HG03342 (cell line): ENCODE data around the gene MYB.
"Not testable (repeated sequence)": the region's sequence is repeated elsewhere in the genome, so short reads cannot be mapped to it uniquely, and the experiment has no call there.

Source experiments
- ATAC-seq: cut with Tn5 transposase; IDR thresholded peaks from one replicate; pipeline ENCODE4 v1.9.1; 2021; ENCODE audit warnings: mild to moderate bottlenecking, moderate library complexity; ENCODE audit not compliant: unreplicated experiment

MYB gene

GRCh38 chr6:135243871-135244796 lies 63.0 kb downstream of the MYB start:
- ATAC-seq = no peak

- ATAC-seq = no peak
Measured at GRCh38 chr6:135244805-135245204, 63.7 kb downstream of the MYB start.

- ATAC-seq = not testable (repeated sequence)
Measured at GRCh38 chr6:135246412-135247012, 65.4 kb downstream of the MYB start.

GRCh38 chr6:135250234-135250633 lies 69.1 kb downstream of the MYB start:
- ATAC-seq = no peak

GRCh38 chr6:135250751-135251497 lies 69.8 kb downstream of the MYB start:
- no peak for ATAC-seq

- ATAC-seq = no peak
Measured at GRCh38 chr6:135251498-135252441, 70.7 kb downstream of the MYB start.

- no peak for ATAC-seq
Measured at GRCh38 chr6:135254471-135254870, 73.4 kb downstream of the MYB start.

- no peak for ATAC-seq
Measured at GRCh38 chr6:135256866-135257265, 75.8 kb downstream of the MYB start.

- no peak for ATAC-seq
Measured at GRCh38 chr6:135257631-135258405, 76.7 kb downstream of the MYB start.

- ATAC-seq = no peak
Measured at GRCh38 chr6:135258970-135259369, 77.9 kb downstream of the MYB start.

- no peak for ATAC-seq
Measured at GRCh38 chr6:135260612-135261011, 79.5 kb downstream of the MYB start.

GRCh38 chr6:135261872-135262725 lies 81.0 kb downstream of the MYB start:
- ATAC-seq = no peak

- ATAC-seq = no peak
Measured at GRCh38 chr6:135265278-135265677, 84.2 kb downstream of the MYB start.

- no peak for ATAC-seq
Measured at GRCh38 chr6:135266675-135267074, 85.6 kb downstream of the MYB start.

GRCh38 chr6:135267085-135267484 lies 86.0 kb downstream of the MYB start:
- no peak for ATAC-seq

- no peak for ATAC-seq
Measured at GRCh38 chr6:135268263-135268662, 87.2 kb downstream of the MYB start.

- no peak for ATAC-seq
Measured at GRCh38 chr6:135268740-135269139, 87.6 kb downstream of the MYB start.
